CD14-positive monocyte (primary cell): ENCODE results near the gene OR1N1. TPM values are rescaled to one million over a fixed set of nuclear protein-coding genes. Genes with fewer than 3 reads are reported as not detected.

Experiments
- DNase-seq, 3 donors: peaks; one replicate each; pipeline ENCODE4 v3.0.0-alpha.2; 2011 to 2022
- H2AFZ ChIP-seq: 2 replicates; pipeline ENCODE4 v1.6.0; 2012; ENCODE audit warnings: mild to moderate bottlenecking, low read depth, low read length, inconsistent platforms; ENCODE audit not compliant: insufficient read depth, poor library complexity, severe bottlenecking
- H3K27ac ChIP-seq, 2 donors: 1 replicate in 1 of 2; 2 replicates in 1 of 2; pipeline ENCODE4 v1.5.1; 2012 to 2013; ENCODE audit warnings: low read length in 2 of 2, control low read depth in 1 of 2, inconsistent platforms in 1 of 2, low read depth in 1 of 2, mild to moderate bottlenecking in 1 of 2
- H3K27me3 ChIP-seq, 2 donors: one replicate each; pipeline versions ENCODE4 v1.6.0 to v1.6.1; 2011 to 2013; ENCODE audit warnings: low read length in 2 of 2; ENCODE audit not compliant: control insufficient read depth in 2 of 2, insufficient read depth in 2 of 2
- H3K36me3 ChIP-seq, 2 donors: replicated peaks in 1 of 2; 1 replicate in 1 of 2; 2 replicates in 1 of 2; pipeline versions ENCODE4 v1.5.1 to v1.6.1; 2012 to 2013; ENCODE audit warnings: low read length in 2 of 2, control low read depth in 1 of 2, inconsistent platforms in 1 of 2, mild to moderate bottlenecking in 1 of 2; ENCODE audit not compliant: insufficient read depth in 2 of 2, control insufficient read depth in 1 of 2
- H3K4me1 ChIP-seq, 2 donors: 1 replicate in 1 of 2; 2 replicates in 1 of 2; pipeline versions ENCODE4 v1.5.1 to v1.6.1; 2012 to 2013; ENCODE audit warnings: low read length in 2 of 2, control low read depth in 1 of 2, inconsistent platforms in 1 of 2, mild to moderate bottlenecking in 1 of 2, moderate library complexity in 1 of 2; ENCODE audit not compliant: insufficient read depth in 2 of 2, control insufficient read depth in 1 of 2
- H3K4me2 ChIP-seq: replicated peaks from 2 replicates; pipeline ENCODE3; 2012; ENCODE audit warnings: low read length, moderate library complexity, mild to moderate bottlenecking; ENCODE audit not compliant: poor library complexity, severe bottlenecking; ENCODE audit errors: extremely low read depth
- H3K4me3 ChIP-seq, 3 experiments: fragments of 200-600 bp in 1 of 3; sonication (generic) in 1 of 3; replicated peaks in 1 of 3; 1 replicate in 2 of 3; 2 replicates in 1 of 3; pipeline ENCODE4 v1.5.1; 2011 to 2013; ENCODE audit warnings: low read length in 3 of 3, mild to moderate bottlenecking in 3 of 3, control low read depth in 2 of 3, low read depth in 2 of 3, inconsistent platforms in 1 of 3, moderate library complexity in 1 of 3
- H3K79me2 ChIP-seq: 2 replicates; pipeline ENCODE4 v1.6.0; 2012; ENCODE audit warnings: mild to moderate bottlenecking, control low read depth, inconsistent platforms, low read length, moderate library complexity; ENCODE audit not compliant: insufficient read depth
- H3K9ac ChIP-seq: 2 replicates; pipeline ENCODE4 v1.6.0; 2017; ENCODE audit warnings: low read length, mild to moderate bottlenecking; ENCODE audit not compliant: insufficient read depth, poor library complexity, severe bottlenecking
- H3K9me3 ChIP-seq, 2 donors: replicated peaks in 1 of 2; 1 replicate in 1 of 2; 2 replicates in 1 of 2; pipeline versions ENCODE4 v1.5.1 to v1.6.1; 2012 to 2013; ENCODE audit warnings: low read length in 2 of 2, control low read depth in 1 of 2; ENCODE audit not compliant: control insufficient read depth in 1 of 2, insufficient read depth in 1 of 2
- H4K20me1 ChIP-seq: 2 replicates; pipeline ENCODE4 v1.6.0; 2012; ENCODE audit warnings: mild to moderate bottlenecking, low read length, control low read depth, moderate library complexity; ENCODE audit not compliant: insufficient read depth
- H3K27ac Mint-ChIP-seq, 7 donors: one replicate each; pipeline ENCODE4 v1.8.0; 2020; ENCODE audit warnings: mild to moderate bottlenecking in 7 of 7, mixed read lengths in 7 of 7, moderate library complexity in 6 of 7, inconsistent platforms in 2 of 7
- H3K27me3 Mint-ChIP-seq, 3 donors: one replicate each; pipeline ENCODE4 v1.8.0; 2021 to 2022; ENCODE audit warnings: low read depth in 3 of 3, mild to moderate bottlenecking in 3 of 3, mixed read lengths in 3 of 3, moderate library complexity in 3 of 3, inconsistent platforms in 1 of 3
- H3K36me3 Mint-ChIP-seq, 2 donors: one replicate each; pipeline ENCODE4 v1.8.0; 2020; ENCODE audit warnings: mixed read lengths in 2 of 2, inconsistent platforms in 1 of 2, mild to moderate bottlenecking in 1 of 2
- H3K4me1 Mint-ChIP-seq: one replicate; pipeline ENCODE4 v1.8.0; 2020; ENCODE audit warnings: mild to moderate bottlenecking, mixed read lengths
- H3K4me3 Mint-ChIP-seq, 2 donors: one replicate each; pipeline ENCODE4 v1.8.0; 2020; ENCODE audit warnings: mild to moderate bottlenecking in 2 of 2, mixed read lengths in 2 of 2, moderate library complexity in 1 of 2
- H3K9me3 Mint-ChIP-seq, 7 donors: one replicate each; pipeline ENCODE4 v1.8.0; 2020 to 2022; ENCODE audit warnings: mixed read lengths in 7 of 7, mild to moderate bottlenecking in 6 of 7, moderate library complexity in 6 of 7, inconsistent platforms in 2 of 7
- CTCF ChIP-seq: fragments of 200-600 bp; IDR thresholded peaks from one replicate; pipeline ENCODE4 v1.8.0; 2022; ENCODE audit warnings: antibody characterized with exemption, mild to moderate bottlenecking
- WGBS: methylation state at CpG from one replicate; pipeline ENCODE4 v1.1.5; 2013; ENCODE audit warnings: missing lambda C conversion rate; ENCODE audit not compliant: insufficient coverage; 5-methylcytosine and 5-hydroxymethylcytosine counted together
- intact Hi-C, 2 donors: fragments of 100-400 bp; cut with micrococcal nuclease; formaldehyde crosslinking; loops; one replicate each; pipeline versions ENCODE4 v1.15.0 to v1.15.1; 2023
- polyA plus RNA-seq, 3 donors: library from polyadenylated mRNA; depleted of rRNA in 1 of 3; unstranded in 2 of 3; stranded (reverse) in 1 of 3; fragments of 300-500 nt in 2 of 3; fragments of >200 nt in 1 of 3; fragmentation: Illumina TruSeq in 2 of 3; gene quantifications; 1 replicate in 2 of 3; 2 replicates in 1 of 3; pipeline ENCODE4 v1.2.3, GENCODE V29; 2012 to 2021

The OR1N1 gene
- polyA plus RNA-seq, 3 donors, result not detected

GRCh38 chr9:122526602-122527001, 491 bp downstream of the OR1N1 start:
- no peaks in the 10 kb centered on the region for H4K20me1 ChIP-seq
- H3K36me3 Mint-ChIP-seq, result no peaks in the 10 kb centered on the region
- H3K9me3 ChIP-seq, result peaks cover 0 to 6% of the 10 kb centered on the region in 2 donors
- no peak overlapping the region for H3K9ac ChIP-seq
- intact Hi-C loops, result no loop called here
- H3K4me3 ChIP-seq, result no peak overlapping the region
- H3K79me2 ChIP-seq, result no peaks in the 10 kb centered on the region
- 91% methylated on average over 7 of the region's 10 CpGs for WGBS
- no peak overlapping the region for H3K4me3 Mint-ChIP-seq
- H3K27ac Mint-ChIP-seq, result no peak overlapping the region
- H3K27ac ChIP-seq, result no peak overlapping the region
- no peak overlapping the region for H2AFZ ChIP-seq
- no peaks in the 10 kb centered on the region for H3K27me3 ChIP-seq
- H3K4me1 ChIP-seq, result no peaks in the 10 kb centered on the region
- H3K4me2 ChIP-seq, result no peak overlapping the region
- no peak for TF ChIP-seq CTCF
- no peak for DNase-seq
- peaks cover 0 to 5% (median 0%) of the 10 kb centered on the region in 7 donors for H3K9me3 Mint-ChIP-seq
- no peaks in the 10 kb centered on the region for H3K4me1 Mint-ChIP-seq
- H3K36me3 ChIP-seq, result no peaks in the 10 kb centered on the region
- H3K27me3 Mint-ChIP-seq, result peaks cover 0 to 2% (median 1%) of the 10 kb centered on the region in 3 donors

- WGBS, result 100% methylated on average over 3 of the region's 3 CpGs
- H3K36me3 Mint-ChIP-seq, result no peaks in the 10 kb centered on the region
- Histone ChIP-seq H3K4me2 (no peak overlapping the region), H3K4me1 (no peaks in the 10 kb centered on the region), H3K79me2 (no peaks in the 10 kb centered on the region), H3K36me3 (no peaks in the 10 kb centered on the region), H3K9ac (no peak overlapping the region), H3K27me3 (peaks cover 0 to 3% of the 10 kb centered on the region in 2 donors), H3K9me3 (no peaks in the 10 kb centered on the region), H3K4me3 (no peak overlapping the region), H4K20me1 (no peaks in the 10 kb centered on the region), H3K27ac (no peak overlapping the region), H2AFZ (no peak overlapping the region)
- no peak overlapping the region for H3K27ac Mint-ChIP-seq
- no peak for DNase-seq
- H3K4me1 Mint-ChIP-seq, result no peaks in the 10 kb centered on the region
- no peak for TF ChIP-seq CTCF
- H3K9me3 Mint-ChIP-seq, result peaks cover 0 to 3% (median 0%) of the 10 kb centered on the region in 7 donors
- H3K27me3 Mint-ChIP-seq, result peaks cover 3 to 10% (median 3%) of the 10 kb centered on the region in 3 donors
- intact Hi-C loops, result no loop called here
- H3K4me3 Mint-ChIP-seq, result no peak overlapping the region
These were observed 7.7 kb downstream of the OR1N1 start for GRCh38 chr9:122519376-122519775.
